Activated CD4-positive, alpha-beta T cell treated with anti-CD3 and anti-CD28 coated beads, Interleukin-2, amount 50 U/mL, for 1 hour (primary cell): ENCODE measurements around the gene CCER1.

Experiments
- DNase-seq: peaks from one replicate; pipeline ENCODE4 v3.0.0-alpha.2; 2020

Gene CCER1

DNA sequence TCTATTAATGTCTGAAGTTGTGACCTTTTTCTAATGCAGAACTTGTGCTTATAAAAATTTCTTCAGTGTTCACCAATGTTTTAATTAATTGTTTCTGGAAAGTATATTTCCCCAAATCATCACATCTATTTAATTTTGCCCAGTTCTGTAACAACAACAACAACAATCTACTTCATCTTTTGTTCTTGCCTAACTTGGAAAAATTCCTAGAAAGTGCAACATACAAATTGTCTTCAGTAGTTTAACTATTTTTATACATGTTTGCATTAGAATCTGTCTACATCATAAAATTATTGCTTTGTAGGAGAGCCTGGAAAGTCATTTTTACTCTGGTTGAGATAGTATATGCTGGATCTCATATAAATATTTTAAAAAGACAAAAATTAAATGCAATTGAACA is 38.5 kb downstream of the CCER1 start:
- DNase-seq: no peak

DNA sequence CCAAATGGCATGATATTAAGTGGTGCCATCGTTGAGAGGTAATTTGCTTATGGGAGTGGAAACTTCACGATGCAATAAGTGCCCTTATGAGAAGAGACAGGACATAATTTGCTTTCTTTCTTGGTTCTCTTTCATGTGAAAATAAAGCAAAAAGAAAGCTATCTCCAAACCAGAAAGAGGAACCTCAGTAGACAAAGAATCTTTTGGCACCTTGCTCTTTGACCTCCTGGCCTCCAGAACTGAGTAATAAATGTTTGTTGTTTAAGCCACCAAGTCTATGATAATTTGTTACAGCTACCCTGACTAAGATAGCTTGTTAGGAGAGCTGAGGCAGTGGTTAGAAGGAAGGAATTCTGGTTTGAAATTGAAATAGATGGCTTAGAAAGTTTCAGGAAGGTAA is 39.6 kb downstream of the CCER1 start:
- DNase-seq: no peak

DNA sequence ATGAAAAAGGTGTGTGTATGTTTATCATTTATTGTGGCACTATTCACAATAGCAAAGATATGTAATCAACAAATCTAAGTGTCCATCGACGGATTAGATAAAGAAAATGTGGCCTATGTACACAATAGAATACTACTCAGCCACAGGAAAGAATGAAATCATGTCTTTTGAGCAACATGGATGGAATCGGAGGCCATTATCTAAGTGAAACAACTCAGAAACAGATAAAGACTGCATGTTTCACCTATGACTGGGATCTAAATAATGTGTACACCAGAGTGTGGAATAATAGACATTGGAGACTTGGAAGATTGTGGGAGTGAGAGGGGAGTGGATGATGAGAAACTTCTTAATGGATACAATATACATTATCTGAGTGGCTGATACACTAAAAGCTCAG is 44.0 kb downstream of the CCER1 start:
- DNase-seq: no peak

DNA sequence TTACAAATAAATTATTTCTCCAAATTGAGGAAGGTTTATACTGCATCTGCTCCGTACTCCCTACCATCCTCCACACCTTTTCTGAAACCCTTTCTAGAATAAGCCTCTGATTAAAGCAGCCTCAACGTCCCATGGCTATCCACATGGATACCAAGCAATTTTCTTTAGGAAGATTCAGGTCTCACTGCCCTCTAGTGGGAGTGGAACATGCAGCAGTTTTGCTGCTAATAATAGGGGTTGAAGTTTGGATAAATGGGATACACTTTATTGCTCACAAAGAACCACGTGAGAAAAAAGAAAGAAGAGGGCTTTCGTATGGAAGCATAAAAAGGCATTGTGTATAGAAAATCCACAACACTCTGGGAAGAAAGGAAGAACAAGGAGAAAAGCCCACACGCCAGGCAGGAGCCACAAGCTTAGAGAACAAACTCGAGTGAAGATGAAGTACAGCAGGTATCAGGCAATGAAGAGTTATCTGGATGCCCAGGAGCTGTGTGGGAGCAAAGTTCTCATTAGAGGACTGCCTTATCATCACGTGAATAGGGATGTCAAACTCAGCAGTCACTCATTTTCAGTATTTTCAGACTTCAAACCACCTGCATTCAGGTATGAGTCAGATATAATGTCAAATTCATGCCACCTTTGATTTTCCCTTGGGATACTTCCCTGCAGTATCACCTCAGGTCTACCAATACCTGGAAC is 45.8 kb downstream of the CCER1 start:
- no peak for DNase-seq

DNA sequence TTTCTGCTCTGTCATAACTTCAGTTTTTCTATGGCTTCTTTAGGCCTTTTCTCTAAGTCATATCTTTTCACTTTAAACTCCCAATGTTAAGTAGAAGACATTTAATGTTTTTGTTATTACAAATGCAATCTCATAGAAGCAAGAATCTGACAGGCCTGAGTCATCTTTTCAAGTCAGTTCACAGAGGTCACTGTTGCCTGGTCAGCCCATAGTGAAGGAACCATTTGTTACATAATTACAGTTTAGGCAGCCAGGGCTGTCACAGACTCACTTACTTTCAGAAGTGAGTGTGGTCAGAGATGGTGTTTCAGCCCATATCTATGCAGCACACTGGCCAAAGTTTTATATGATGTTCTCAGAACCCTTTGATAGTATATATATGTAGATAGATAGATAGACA is 46.5 kb downstream of the CCER1 start:
- no peak for DNase-seq

DNA sequence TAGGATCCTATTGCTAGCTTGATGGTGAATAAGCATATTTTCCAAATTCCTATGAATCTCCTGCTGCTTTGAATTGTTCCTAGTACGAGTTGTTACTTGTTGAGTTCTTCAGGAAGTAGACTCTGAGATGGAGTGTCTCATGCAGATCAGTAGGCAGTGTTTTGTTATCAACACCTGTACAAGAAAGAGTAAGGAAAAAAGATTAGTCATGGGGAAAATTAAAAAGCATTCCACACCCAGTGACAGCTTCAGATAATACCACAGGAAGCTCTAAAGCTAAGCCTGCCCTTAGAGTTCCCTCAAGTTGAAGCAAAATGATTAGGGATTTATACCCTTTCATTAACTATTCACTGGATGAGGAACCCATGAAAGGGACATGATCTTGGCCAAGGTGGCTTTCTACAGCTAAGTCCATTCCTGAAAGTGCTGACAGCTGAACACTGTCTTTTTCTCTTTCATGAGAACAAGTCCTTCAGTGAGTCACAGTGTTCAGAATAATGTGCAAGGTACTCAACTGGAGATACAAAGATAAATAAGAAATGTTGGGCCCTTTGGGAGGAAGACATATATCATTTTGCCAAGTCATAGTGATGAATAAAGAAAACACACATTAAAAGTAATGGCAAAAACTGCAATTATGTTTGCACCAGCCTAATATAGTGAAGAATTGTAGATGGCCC is 49.1 kb downstream of the CCER1 start:
- no peak for DNase-seq

DNA sequence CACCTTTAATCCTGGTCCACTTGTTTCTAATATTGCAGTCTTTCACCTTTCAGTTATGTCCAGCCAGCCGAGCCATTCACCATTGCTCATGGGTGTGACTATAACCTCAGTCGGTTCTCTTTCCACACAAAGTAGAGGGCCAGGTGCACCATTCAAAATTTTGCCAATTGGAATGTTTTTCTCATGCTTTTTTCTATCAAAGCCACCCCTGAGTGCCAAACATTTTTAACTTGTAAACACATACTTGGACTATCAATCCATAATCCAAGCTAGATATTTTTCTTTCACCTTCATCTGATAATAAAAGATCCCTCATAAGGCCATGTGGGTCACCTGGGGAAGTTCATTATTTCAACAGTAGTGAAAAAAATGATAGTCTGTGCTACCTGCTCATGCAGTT is 52.4 kb downstream of the CCER1 start:
- no peak for DNase-seq
